ENCODE results near the gene LEUTX.
"Not testable (repeated sequence)": the region's sequence is repeated elsewhere in the genome, so short reads cannot be mapped to it uniquely, and the experiment has no call there.

Gene LEUTX

DNA sequence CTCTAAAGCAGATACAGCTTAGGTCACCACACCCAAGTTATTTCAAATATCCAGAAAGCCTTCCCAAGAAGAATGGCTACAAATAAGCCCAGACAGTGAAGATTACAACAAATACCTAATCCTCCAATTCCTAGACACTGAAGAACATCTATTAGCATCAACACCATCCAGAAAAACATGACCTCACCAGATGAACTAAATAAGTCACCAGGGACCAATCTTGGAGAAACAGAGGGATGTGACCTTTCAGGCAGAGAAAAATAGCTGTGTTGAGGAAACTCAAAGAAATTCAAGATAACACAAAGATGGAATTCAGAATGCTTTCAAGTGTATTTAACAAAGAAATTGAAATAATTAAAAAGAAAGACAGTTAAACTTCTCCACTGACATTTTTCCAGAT is 25.9 kb upstream of the LEUTX start:
- TF ChIP-seq, protein P1, sequence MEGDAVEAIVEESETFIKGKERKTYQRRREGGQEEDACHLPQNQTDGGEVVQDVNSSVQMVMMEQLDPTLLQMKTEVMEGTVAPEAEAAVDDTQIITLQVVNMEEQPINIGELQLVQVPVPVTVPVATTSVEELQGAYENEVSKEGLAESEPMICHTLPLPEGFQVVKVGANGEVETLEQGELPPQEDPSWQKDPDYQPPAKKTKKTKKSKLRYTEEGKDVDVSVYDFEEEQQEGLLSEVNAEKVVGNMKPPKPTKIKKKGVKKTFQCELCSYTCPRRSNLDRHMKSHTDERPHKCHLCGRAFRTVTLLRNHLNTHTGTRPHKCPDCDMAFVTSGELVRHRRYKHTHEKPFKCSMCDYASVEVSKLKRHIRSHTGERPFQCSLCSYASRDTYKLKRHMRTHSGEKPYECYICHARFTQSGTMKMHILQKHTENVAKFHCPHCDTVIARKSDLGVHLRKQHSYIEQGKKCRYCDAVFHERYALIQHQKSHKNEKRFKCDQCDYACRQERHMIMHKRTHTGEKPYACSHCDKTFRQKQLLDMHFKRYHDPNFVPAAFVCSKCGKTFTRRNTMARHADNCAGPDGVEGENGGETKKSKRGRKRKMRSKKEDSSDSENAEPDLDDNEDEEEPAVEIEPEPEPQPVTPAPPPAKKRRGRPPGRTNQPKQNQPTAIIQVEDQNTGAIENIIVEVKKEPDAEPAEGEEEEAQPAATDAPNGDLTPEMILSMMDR (IDR thresholded peaks at IDR 0.05) = no peak

DNA sequence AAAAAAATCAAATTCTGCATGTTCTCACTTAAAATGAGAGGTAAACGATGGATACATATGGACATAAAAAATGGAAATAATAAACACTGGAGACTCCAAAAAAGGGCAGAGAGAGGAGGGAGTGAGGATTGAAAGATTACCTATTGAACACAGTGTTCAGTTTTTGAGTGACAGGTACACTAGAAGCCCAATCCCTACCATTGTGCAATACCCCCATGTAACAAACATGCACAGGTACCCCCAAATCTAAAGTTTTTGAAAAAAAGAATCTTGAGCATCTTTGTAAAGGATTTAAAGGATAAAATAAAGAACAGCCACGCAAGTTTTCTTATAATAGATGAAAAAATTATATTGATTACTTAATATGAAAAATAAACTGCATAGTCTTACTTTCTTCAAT is 24.1 kb upstream of the LEUTX start:
- no peak for DNase-seq (ENCODE audit: low spot score)
- no peak overlapping the region for H3K27ac ChIP-seq
- TF ChIP-seq, protein P1 (IDR thresholded peaks at IDR 0.05) = no peak
- H3K4me3 ChIP-seq = no peak overlapping the region

More for the DNA sequence above, 25.9 kb upstream of the LEUTX start:
- no peak for DNase-seq (ENCODE audit: low spot score)
- H3K4me3 ChIP-seq = no peak overlapping the region
- no peak overlapping the region for H3K27ac ChIP-seq

DNA sequence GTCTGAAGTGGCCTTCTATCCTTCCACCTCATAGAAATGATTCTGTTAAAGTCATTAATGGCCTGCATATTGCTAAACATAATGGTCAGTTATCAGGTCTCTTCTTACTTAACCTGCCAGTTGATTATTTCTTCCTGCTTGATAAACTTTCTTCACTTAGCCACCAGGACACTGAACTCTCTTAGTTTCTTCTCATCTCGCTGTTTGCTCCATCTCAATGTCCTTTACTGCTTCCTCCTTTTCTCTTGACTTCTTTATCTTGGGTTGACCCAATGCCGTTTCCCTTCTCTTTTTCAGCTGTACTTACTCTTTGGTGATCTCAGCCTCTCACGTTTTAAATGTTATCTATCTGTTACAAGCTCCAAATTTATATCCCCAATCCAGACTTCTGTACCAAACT is 23.7 kb upstream of the LEUTX start:
- Histone ChIP-seq H3K4me3 (no peak overlapping the region), H3K27ac (no peak overlapping the region)
- no peak for DNase-seq (ENCODE audit: low spot score)
- TF ChIP-seq, protein P1 (IDR thresholded peaks at IDR 0.05) = no peak

DNA sequence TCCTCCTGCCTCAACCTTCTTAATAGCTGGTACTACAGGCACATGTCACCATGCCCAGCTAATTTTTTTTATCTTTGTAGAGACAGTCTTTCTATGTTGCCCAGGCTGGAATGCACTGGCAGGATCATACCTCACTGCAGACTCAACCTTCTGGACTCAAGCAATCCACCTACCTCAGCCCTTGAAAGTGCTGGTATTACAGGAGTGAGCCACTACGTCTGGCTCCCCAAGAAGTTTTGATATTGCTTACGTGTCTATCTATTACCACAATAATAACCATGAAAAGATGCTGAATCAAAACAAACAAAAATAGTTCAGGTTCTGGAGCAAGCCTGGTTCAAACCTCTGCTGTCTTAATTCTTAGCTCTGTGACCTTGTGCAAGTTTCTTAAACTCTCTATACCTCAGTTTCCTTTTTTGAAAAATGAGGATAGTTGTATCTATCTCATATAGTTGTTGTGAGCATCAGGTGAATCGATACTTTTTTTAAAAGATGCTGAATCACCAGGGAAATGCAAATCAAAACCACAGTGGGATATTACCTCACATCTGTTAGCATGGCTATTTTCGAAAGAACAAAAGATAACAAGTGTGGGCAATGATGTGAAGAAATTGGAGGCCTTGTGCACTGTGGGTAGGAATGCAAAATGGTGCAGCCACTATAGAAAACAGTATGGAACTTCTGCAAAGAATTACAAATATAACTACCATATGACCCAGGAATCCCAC is 19.0 kb upstream of the LEUTX start:
- H3K27ac ChIP-seq = no peak overlapping the region
- no peak for DNase-seq (ENCODE audit: low spot score)
- no peak overlapping the region for H3K4me3 ChIP-seq
- TF ChIP-seq, protein P1 (IDR thresholded peaks at IDR 0.05) = no peak

DNA sequence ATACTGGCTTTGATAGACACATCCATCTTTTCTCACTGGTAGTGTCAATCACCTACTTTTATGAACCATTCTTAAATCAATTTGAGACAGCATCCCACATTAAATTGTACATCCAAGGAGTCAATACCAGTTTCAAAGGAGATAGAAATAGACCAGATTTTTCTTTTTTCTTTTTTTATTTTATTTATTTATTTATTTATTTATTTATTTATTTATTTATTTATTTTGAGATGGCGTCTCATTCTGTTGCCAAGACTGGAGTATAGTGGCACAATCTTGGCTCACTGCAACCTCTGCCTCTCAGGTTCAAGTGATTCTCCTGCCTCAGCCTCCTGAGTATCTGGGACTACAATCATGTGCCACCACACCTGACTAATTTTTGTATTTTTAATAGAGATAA is 16.8 kb upstream of the LEUTX start:
- not testable (repeated sequence) for H3K4me3 ChIP-seq; H3K27ac ChIP-seq; DNase-seq (ENCODE audit: low spot score)

DNA sequence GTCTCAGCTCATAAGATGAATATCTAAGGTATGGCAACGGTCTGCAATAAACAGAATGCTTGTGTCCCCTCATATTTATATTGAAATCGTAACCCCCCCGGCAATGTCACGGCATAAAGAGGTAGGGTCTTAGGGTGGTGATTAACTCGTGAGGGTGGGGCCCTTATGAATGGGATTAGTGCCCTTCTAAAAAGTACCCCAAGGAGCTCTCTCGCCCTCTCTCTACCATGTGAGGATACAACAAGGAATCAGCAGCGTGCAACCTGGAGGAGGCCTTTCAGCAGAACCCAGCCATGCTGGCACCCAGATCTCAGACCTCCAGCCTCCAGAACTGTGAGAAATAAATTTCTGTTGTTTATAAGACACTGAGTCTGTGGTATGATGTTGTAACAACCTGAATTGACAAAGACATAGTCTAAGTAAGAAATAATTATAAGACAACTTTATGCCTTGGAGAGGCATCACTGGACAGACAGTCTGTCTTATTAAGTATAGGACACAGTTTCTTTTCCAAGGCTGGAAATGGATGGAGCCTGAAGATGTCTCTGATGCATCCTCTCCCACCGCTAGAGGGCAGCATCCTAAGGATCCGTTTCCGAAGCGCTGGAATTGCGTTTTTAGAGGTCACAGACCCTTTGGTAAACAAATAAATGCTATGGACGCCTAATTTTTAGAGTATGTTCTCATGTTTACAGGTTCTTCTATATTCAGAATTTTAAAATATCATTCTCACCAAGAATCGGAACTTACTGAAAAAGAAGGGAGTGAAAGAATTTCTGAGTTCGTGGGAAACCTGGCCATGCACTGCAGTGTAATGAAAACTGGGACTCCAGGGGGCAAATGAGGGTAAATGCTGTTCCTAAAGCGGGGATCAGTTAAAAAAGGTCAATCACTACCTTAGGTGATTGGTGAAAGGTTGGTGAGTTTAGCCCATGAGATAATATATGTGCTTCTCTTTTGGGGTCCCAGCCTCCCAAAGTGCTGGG is 13.3 kb upstream of the LEUTX start:
- Histone ChIP-seq H3K27ac (no peak overlapping the region), H3K4me3 (no peak overlapping the region)
- no peak for DNase-seq (ENCODE audit: low spot score)
- TF ChIP-seq, protein P1 (IDR thresholded peaks at IDR 0.05) = no peak

DNA sequence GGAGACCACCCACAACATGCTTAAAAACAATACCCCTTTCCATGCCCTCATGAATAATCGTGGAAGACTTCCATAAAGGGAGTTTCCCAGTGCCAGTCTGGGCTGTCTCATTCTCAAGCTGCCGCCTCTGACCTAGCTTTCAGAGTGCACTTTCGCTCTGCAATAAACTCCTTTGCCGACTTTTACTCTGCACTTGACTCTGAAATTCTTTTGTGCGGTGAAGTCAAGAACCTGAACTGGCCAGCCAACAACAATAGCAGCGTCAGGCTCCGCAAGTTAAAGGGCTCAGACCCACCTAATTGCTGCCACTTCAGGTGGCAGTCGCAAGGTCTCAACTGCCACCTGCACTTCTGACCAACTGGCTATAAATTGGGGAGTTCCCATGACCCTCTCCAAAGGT is 10.3 kb upstream of the LEUTX start:
- Histone ChIP-seq H3K27ac (no peak overlapping the region), H3K4me3 (no peak overlapping the region)
- TF ChIP-seq, protein P1 (IDR thresholded peaks at IDR 0.05) = no peak
- no peak for DNase-seq (ENCODE audit: low spot score)
